ENCODE data around the gene EFR3B. TPM values are rescaled to one million over a fixed set of nuclear protein-coding genes. Genes with fewer than 3 reads are reported as not detected.

EFR3B gene
- total and polyA plus RNA-seq, 5 donors from 2014 or later, result 0.05 to 0.15 (median 0.08) TPM; not detected in 1

GRCh38 chr2:25201265-25201664 is 159.4 kb downstream of the EFR3B start:
- H3K27ac ChIP-seq (ENCODE audit: insufficient read depth, low read length, poor library complexity, severe bottlenecking), result no peak overlapping the region
- no peaks in the 10 kb centered on the region for H3K36me3 Mint-ChIP-seq
- no peaks in the 10 kb centered on the region for H3K4me1 ChIP-seq (ENCODE audit: control insufficient read depth, insufficient read depth, low read length, poor library complexity, severe bottlenecking)
- H3K4me1 Mint-ChIP-seq, result peaks cover 0 to 13% (median 4%) of the 10 kb centered on the region in 4 donors
- no peaks in the 10 kb centered on the region for H3K36me3 ChIP-seq (ENCODE audit: control insufficient read depth, insufficient read depth, low read length)
- H3K9me3 Mint-ChIP-seq, result no peaks in the 10 kb centered on the region
- no peaks in the 10 kb centered on the region for H3K27me3 ChIP-seq (ENCODE audit: control insufficient read depth, insufficient read depth, low read length)
- H3K9me3 ChIP-seq (ENCODE audit: control insufficient read depth in 2 of 2, low read length in 2 of 2), result no peaks in the 10 kb centered on the region
- no peak overlapping the region for H3K4me3 ChIP-seq (ENCODE audit: low read depth, low read length)
- no peak for ATAC-seq (ENCODE audit: low read depth in 2 of 2)
- no peak overlapping the region for H3K27ac Mint-ChIP-seq
- peaks cover 17% of the 10 kb centered on the region for H3K27me3 Mint-ChIP-seq
- H3K4me3 Mint-ChIP-seq, result no peak overlapping the region
- no peak for DNase-seq

- H3K4me1 Mint-ChIP-seq, result peaks cover 0 to 8% (median under 1%) of the 10 kb centered on the region in 4 donors
- no peaks in the 10 kb centered on the region for H3K36me3 ChIP-seq (ENCODE audit: control insufficient read depth, insufficient read depth, low read length)
- no peaks in the 10 kb centered on the region for H3K9me3 ChIP-seq (ENCODE audit: control insufficient read depth in 2 of 2, low read length in 2 of 2)
- ATAC-seq (ENCODE audit: low read depth in 2 of 2) (no peak), DNase-seq (no peak)
- H3K27ac ChIP-seq (ENCODE audit: insufficient read depth, low read length, poor library complexity, severe bottlenecking), result no peak overlapping the region
- H3K4me3 ChIP-seq (ENCODE audit: low read depth, low read length), result no peak overlapping the region
- no peaks in the 10 kb centered on the region for H3K9me3 Mint-ChIP-seq
- no peaks in the 10 kb centered on the region for H3K27me3 ChIP-seq (ENCODE audit: control insufficient read depth, insufficient read depth, low read length)
- peaks cover 17% of the 10 kb centered on the region for H3K27me3 Mint-ChIP-seq
- no peak overlapping the region for H3K4me3 Mint-ChIP-seq
- no peaks in the 10 kb centered on the region for H3K4me1 ChIP-seq (ENCODE audit: control insufficient read depth, insufficient read depth, low read length, poor library complexity, severe bottlenecking)
- no peaks in the 10 kb centered on the region for H3K36me3 Mint-ChIP-seq
- no peak overlapping the region for H3K27ac Mint-ChIP-seq
Measured at GRCh38 chr2:25201794-25202193, 159.9 kb downstream of the EFR3B start.

GRCh38 chr2:25202275-25202674 is 160.4 kb downstream of the EFR3B start:
- peaks cover 17% of the 10 kb centered on the region for H3K27me3 Mint-ChIP-seq
- H3K4me3 Mint-ChIP-seq, result no peak overlapping the region
- no peak for ATAC-seq (ENCODE audit: low read depth in 2 of 2)

GRCh38 chr2:25204190-25204838 is 162.4 kb downstream of the EFR3B start:
- no peaks in the 10 kb centered on the region for H3K9me3 Mint-ChIP-seq
- H3K4me1 Mint-ChIP-seq, result peaks cover 0 to 10% (median 4%) of the 10 kb centered on the region in 4 donors
- no peaks in the 10 kb centered on the region for H3K36me3 Mint-ChIP-seq
- H3K4me3 ChIP-seq (ENCODE audit: low read depth, low read length), result no peak overlapping the region
- no peaks in the 10 kb centered on the region for H3K9me3 ChIP-seq (ENCODE audit: control insufficient read depth in 2 of 2, low read length in 2 of 2)
- no peak overlapping the region for H3K27ac ChIP-seq (ENCODE audit: insufficient read depth, low read length, poor library complexity, severe bottlenecking)
- no peaks in the 10 kb centered on the region for H3K36me3 ChIP-seq (ENCODE audit: control insufficient read depth, insufficient read depth, low read length)
- ATAC-seq (ENCODE audit: low read depth in 2 of 2), result peak; percentile 67 to 68
- no peak overlapping the region for H3K27ac Mint-ChIP-seq
- no peaks in the 10 kb centered on the region for H3K4me1 ChIP-seq (ENCODE audit: control insufficient read depth, insufficient read depth, low read length, poor library complexity, severe bottlenecking)
- H3K27me3 Mint-ChIP-seq, result peaks cover 6% of the 10 kb centered on the region
- DNase-seq, result no peak
- H3K4me3 Mint-ChIP-seq, result no peak overlapping the region
- no peaks in the 10 kb centered on the region for H3K27me3 ChIP-seq (ENCODE audit: control insufficient read depth, insufficient read depth, low read length)

More at GRCh38 chr2:25202275-25202674, 160.4 kb downstream of the EFR3B start:
- Histone ChIP-seq H3K27me3 (ENCODE audit: control insufficient read depth, insufficient read depth, low read length) (no peaks in the 10 kb centered on the region), H3K27ac (ENCODE audit: insufficient read depth, low read length, poor library complexity, severe bottlenecking) (no peak overlapping the region), H3K4me3 (ENCODE audit: low read depth, low read length) (no peak overlapping the region), H3K9me3 (ENCODE audit: control insufficient read depth in 2 of 2, low read length in 2 of 2) (no peaks in the 10 kb centered on the region), H3K36me3 (ENCODE audit: control insufficient read depth, insufficient read depth, low read length) (no peaks in the 10 kb centered on the region), H3K4me1 (ENCODE audit: control insufficient read depth, insufficient read depth, low read length, poor library complexity, severe bottlenecking) (no peaks in the 10 kb centered on the region)
- Mint-ChIP-seq H3K36me3 (no peaks in the 10 kb centered on the region), H3K4me1 (peaks cover 0 to 8% (median under 1%) of the 10 kb centered on the region in 4 donors), H3K27ac (no peak overlapping the region), H3K9me3 (no peaks in the 10 kb centered on the region)
- no peak for DNase-seq

- Histone ChIP-seq H3K4me3 (ENCODE audit: low read depth, low read length) (no peak overlapping the region), H3K27me3 (ENCODE audit: control insufficient read depth, insufficient read depth, low read length) (no peaks in the 10 kb centered on the region), H3K4me1 (ENCODE audit: control insufficient read depth, insufficient read depth, low read length, poor library complexity, severe bottlenecking) (peaks cover 14% of the 10 kb centered on the region), H3K9me3 (ENCODE audit: control insufficient read depth in 2 of 2, low read length in 2 of 2) (no peaks in the 10 kb centered on the region), H3K36me3 (ENCODE audit: control insufficient read depth, insufficient read depth, low read length) (no peaks in the 10 kb centered on the region), H3K27ac (ENCODE audit: insufficient read depth, low read length, poor library complexity, severe bottlenecking) (no peak overlapping the region)
- H3K4me1 Mint-ChIP-seq, result peaks cover 5 to 36% (median 13%) of the 10 kb centered on the region in 4 donors
- DNase-seq, result no peak
- no peaks in the 10 kb centered on the region for H3K9me3 Mint-ChIP-seq
- no peak overlapping the region for H3K4me3 Mint-ChIP-seq
- ATAC-seq (ENCODE audit: low read depth in 2 of 2), result no peak
- H3K36me3 Mint-ChIP-seq, result no peaks in the 10 kb centered on the region
- no peaks in the 10 kb centered on the region for H3K27me3 Mint-ChIP-seq
- peak overlapping the region in 1 of 3 donors; percentile 56 for H3K27ac Mint-ChIP-seq
Measured at GRCh38 chr2:25207078-25207545, 165.2 kb downstream of the EFR3B start.

Other genes starting within 250 kb of the EFR3B start
- gene PTRHD1, start 248.7 kb upstream of the EFR3B start, total RNA-seq, result 16.9 TPM
- gene PTRHD1, start 248.7 kb upstream of the EFR3B start, polyA plus RNA-seq, result 10 to 100 TPM; 50.5 to 83.0 (median 55.6) TPM
- gene CENPO, start 248.7 kb upstream of the EFR3B start, total RNA-seq, result 9.2 TPM
- gene CENPO, start 248.7 kb upstream of the EFR3B start, polyA plus RNA-seq, result 1 to 10 TPM; 1.2 to 6.4 (median 3.2) TPM
- gene ADCY3, start 121.8 kb upstream of the EFR3B start, total RNA-seq, result 67.6 TPM
- 10 to 100 TPM in 2 of 4 donors, 1 to 10 TPM in 2; 3.8 to 12.8 (median 7.5) TPM for gene ADCY3, start 121.8 kb upstream of the EFR3B start, polyA plus RNA-seq
- gene DNAJC27, start 70.1 kb upstream of the EFR3B start, total RNA-seq, result 14.6 TPM
- 1 to 10 TPM; 2.7 to 7.3 (median 5.4) TPM for gene DNAJC27, start 70.1 kb upstream of the EFR3B start, polyA plus RNA-seq
- 3.8 TPM for gene POMC, start 126.5 kb downstream of the EFR3B start, total RNA-seq
- gene POMC, start 126.5 kb downstream of the EFR3B start, polyA plus RNA-seq, result 1 to 10 TPM; 3.9 to 9.6 (median 6.3) TPM

All from CD4-positive, CD25-positive, alpha-beta regulatory T cell (primary cell).